ENCODE measurements around the gene TTC7B.

Gene TTC7B

GRCh38 chr14:90523961-90524875, 292.0 kb downstream of the TTC7B start:
- DNase-seq, result no peak
- H3K36me3 Mint-ChIP-seq (ENCODE audit: low read depth), result peaks cover 5% of the 10 kb centered on the region
- H3K27me3 Mint-ChIP-seq (ENCODE audit: low read depth, poor library complexity), result peaks cover 4% of the 10 kb centered on the region
- TF ChIP-seq CTCF (IDR thresholded peaks at IDR 0.05), result no peak
- peaks cover 13% of the 10 kb centered on the region for H3K4me1 Mint-ChIP-seq
- no peak overlapping the region for H3K27ac Mint-ChIP-seq
- H3K9me3 Mint-ChIP-seq, result peaks cover 15% of the 10 kb centered on the region
- no peak overlapping the region for H3K4me3 Mint-ChIP-seq

GRCh38 chr14:90523544-90523943, 292.7 kb downstream of the TTC7B start:
- Mint-ChIP-seq H3K4me3 (no peak overlapping the region), H3K4me1 (peaks cover 13% of the 10 kb centered on the region), H3K27me3 (ENCODE audit: low read depth, poor library complexity) (peaks cover 4% of the 10 kb centered on the region), H3K36me3 (ENCODE audit: low read depth) (peaks cover 2% of the 10 kb centered on the region), H3K27ac (no peak overlapping the region), H3K9me3 (peaks cover 9% of the 10 kb centered on the region)
- no peak for TF ChIP-seq CTCF (IDR thresholded peaks at IDR 0.05)
- no peak for DNase-seq

- DNase-seq, result no peak
- Mint-ChIP-seq H3K36me3 (ENCODE audit: low read depth) (no peaks in the 10 kb centered on the region), H3K27ac (no peak overlapping the region), H3K4me3 (no peak overlapping the region), H3K27me3 (ENCODE audit: low read depth, poor library complexity) (peaks cover 4% of the 10 kb centered on the region), H3K9me3 (peaks cover 9% of the 10 kb centered on the region), H3K4me1 (peaks cover 18% of the 10 kb centered on the region)
- no peak for TF ChIP-seq CTCF (IDR thresholded peaks at IDR 0.05)
These were observed 293.5 kb downstream of the TTC7B start for GRCh38 chr14:90522571-90523191.

- no peaks in the 10 kb centered on the region for H3K36me3 Mint-ChIP-seq (ENCODE audit: low read depth)
- H3K4me1 Mint-ChIP-seq, result peaks cover 24% of the 10 kb centered on the region
- no peak overlapping the region for H3K27ac Mint-ChIP-seq
- no peak overlapping the region for H3K4me3 Mint-ChIP-seq
- H3K9me3 Mint-ChIP-seq, result peaks cover 6% of the 10 kb centered on the region
- peaks cover 4% of the 10 kb centered on the region for H3K27me3 Mint-ChIP-seq (ENCODE audit: low read depth, poor library complexity)
- no peak for TF ChIP-seq CTCF (IDR thresholded peaks at IDR 0.05)
- DNase-seq, result no peak
These were observed 294.2 kb downstream of the TTC7B start for GRCh38 chr14:90521930-90522483.

GRCh38 chr14:90521084-90521929, 294.9 kb downstream of the TTC7B start:
- Mint-ChIP-seq H3K27ac (no peak overlapping the region), H3K4me3 (no peak overlapping the region), H3K27me3 (ENCODE audit: low read depth, poor library complexity) (peaks cover 4% of the 10 kb centered on the region), H3K4me1 (peaks cover 26% of the 10 kb centered on the region), H3K9me3 (no peaks in the 10 kb centered on the region), H3K36me3 (ENCODE audit: low read depth) (no peaks in the 10 kb centered on the region)
- TF ChIP-seq CTCF (IDR thresholded peaks at IDR 0.05), result no peak
- DNase-seq, result no peak
